Measurements from ENCODE around the gene UPB1. TPM values are rescaled to one million over a fixed set of nuclear protein-coding genes. Genes with fewer than 3 reads are reported as not detected.

Gene UPB1
- total and polyA plus RNA-seq, 11 donors = 0.24 to 1.9 (median 0.80) TPM

- peak; percentile 25 to 79 (median 72) for ATAC-seq
- no peak overlapping the region for H3K4me3 ChIP-seq
- peaks cover 1 to 37% (median 21%) of the 10 kb centered on the region in 12 donors for H3K4me1 ChIP-seq
- peaks cover 0 to 11% (median 0%) of the 10 kb centered on the region in 12 donors for H3K9me3 ChIP-seq
- H3K27me3 ChIP-seq = no peaks in the 10 kb centered on the region
- no peaks in the 10 kb centered on the region for H3K36me3 ChIP-seq
- intact Hi-C loops (cut with DNase I) = no loop called here
- DNase-seq = peak in 2 of 5 donors; percentile 52 to 67
- TF ChIP-seq, protein P1, sequence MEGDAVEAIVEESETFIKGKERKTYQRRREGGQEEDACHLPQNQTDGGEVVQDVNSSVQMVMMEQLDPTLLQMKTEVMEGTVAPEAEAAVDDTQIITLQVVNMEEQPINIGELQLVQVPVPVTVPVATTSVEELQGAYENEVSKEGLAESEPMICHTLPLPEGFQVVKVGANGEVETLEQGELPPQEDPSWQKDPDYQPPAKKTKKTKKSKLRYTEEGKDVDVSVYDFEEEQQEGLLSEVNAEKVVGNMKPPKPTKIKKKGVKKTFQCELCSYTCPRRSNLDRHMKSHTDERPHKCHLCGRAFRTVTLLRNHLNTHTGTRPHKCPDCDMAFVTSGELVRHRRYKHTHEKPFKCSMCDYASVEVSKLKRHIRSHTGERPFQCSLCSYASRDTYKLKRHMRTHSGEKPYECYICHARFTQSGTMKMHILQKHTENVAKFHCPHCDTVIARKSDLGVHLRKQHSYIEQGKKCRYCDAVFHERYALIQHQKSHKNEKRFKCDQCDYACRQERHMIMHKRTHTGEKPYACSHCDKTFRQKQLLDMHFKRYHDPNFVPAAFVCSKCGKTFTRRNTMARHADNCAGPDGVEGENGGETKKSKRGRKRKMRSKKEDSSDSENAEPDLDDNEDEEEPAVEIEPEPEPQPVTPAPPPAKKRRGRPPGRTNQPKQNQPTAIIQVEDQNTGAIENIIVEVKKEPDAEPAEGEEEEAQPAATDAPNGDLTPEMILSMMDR (IDR thresholded peaks at IDR 0.05) = no peak
- peak overlapping the region in 8 of 12 donors; percentile 2 to 62 (median 33) for H3K27ac ChIP-seq
- WGBS, 4 donors = 12 to 34% (median 26%) methylated on average over 1 of the region's 1 CpG
Observed at GRCh38 chr22:24450610-24451009, 44.5 kb upstream of the UPB1 start.

- H3K27me3 ChIP-seq = no peaks in the 10 kb centered on the region
- no peak for ATAC-seq
- DNase-seq = no peak
- H3K4me3 ChIP-seq = no peak overlapping the region
- H3K4me1 ChIP-seq = peaks cover 3 to 41% (median 27%) of the 10 kb centered on the region in 12 donors
- no peaks in the 10 kb centered on the region for H3K36me3 ChIP-seq
- no peak for TF ChIP-seq POLR2A (IDR thresholded peaks at IDR 0.05)
- TF ChIP-seq, protein P1 (IDR thresholded peaks at IDR 0.05) = no peak
- H3K9me3 ChIP-seq = peaks cover 0 to 11% (median 0%) of the 10 kb centered on the region in 12 donors
- H3K27ac ChIP-seq = peak overlapping the region in 5 of 12 donors; percentile 3 to 62 (median 42)
- intact Hi-C loops (cut with DNase I) = no loop called here
Observed at GRCh38 chr22:24451162-24451561, 44.0 kb upstream of the UPB1 start.

- Histone ChIP-seq H3K27me3 (no peaks in the 10 kb centered on the region), H3K36me3 (no peaks in the 10 kb centered on the region), H3K27ac (no peak overlapping the region), H3K4me1 (peaks cover 3 to 46% (median 35%) of the 10 kb centered on the region in 12 donors), H3K9me3 (peaks cover 0 to 11% (median 0%) of the 10 kb centered on the region in 12 donors), H3K4me3 (no peak overlapping the region)
- intact Hi-C loops (cut with DNase I) = no loop called here
- ATAC-seq (no peak), DNase-seq (no peak)
- no peak for TF ChIP-seq POLR2A (IDR thresholded peaks at IDR 0.05)
- TF ChIP-seq, protein P1 (IDR thresholded peaks at IDR 0.05) = no peak
- 86 to 97% (median 90%) methylated on average over 1 of the region's 1 CpG for WGBS, 4 donors
Observed at GRCh38 chr22:24453853-24454252, 41.3 kb upstream of the UPB1 start.

DNA sequence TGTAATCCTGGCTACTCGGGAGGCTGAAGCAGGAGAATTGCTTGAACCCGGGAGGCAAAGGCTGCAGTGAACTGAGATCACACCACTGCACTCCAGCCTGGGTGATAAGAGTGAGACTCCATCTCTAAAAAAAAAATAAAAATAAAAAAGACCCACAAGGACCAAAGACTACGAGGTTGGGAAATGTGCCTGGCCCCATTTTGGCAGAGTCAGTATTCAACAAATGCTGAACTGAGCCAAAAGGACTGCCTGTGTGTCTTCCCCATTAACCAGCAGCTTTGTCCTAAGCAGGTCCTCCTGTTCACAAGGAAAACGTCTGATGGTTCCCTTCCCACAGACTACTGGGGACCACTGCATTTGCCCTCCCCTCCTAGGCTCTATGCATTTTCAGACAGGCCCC, 40.1 kb upstream of the UPB1 start:
- Histone ChIP-seq H3K36me3 (no peaks in the 10 kb centered on the region), H3K9me3 (peaks cover 0 to 11% (median 0%) of the 10 kb centered on the region in 12 donors), H3K27ac (peak overlapping the region in 6 of 12 donors; percentile 3 to 55 (median 12)), H3K27me3 (no peaks in the 10 kb centered on the region), H3K4me3 (no peak overlapping the region), H3K4me1 (peaks cover 3 to 52% (median 37%) of the 10 kb centered on the region in 12 donors)
- intact Hi-C loops (cut with DNase I) = no loop called here
- 63 to 67% (median 66%) methylated on average over 4 of the region's 4 CpGs for WGBS, 4 donors
- no peak for TF ChIP-seq POLR2A (IDR thresholded peaks at IDR 0.05)
- TF ChIP-seq, protein P1 (IDR thresholded peaks at IDR 0.05) = no peak
- ATAC-seq = no peak
- no peak for DNase-seq
